SKM-1 (cell line): ENCODE measurements around the gene NEO1.
"Not testable (repeated sequence)": the region's sequence is repeated elsewhere in the genome, so short reads cannot be mapped to it uniquely, and the experiment has no call there.

Source experiments
- DNase-seq: peaks from one replicate; lab custom pipeline; 2025; ENCODE audit not compliant: unreplicated experiment; lab: John Stamatoyannopoulos, UW

NEO1 gene

GRCh38 chr15:73139744-73140553 is 87.7 kb downstream of the NEO1 start:
- no peak for DNase-seq

GRCh38 chr15:73141216-73141900 is 89.1 kb downstream of the NEO1 start:
- no peak for DNase-seq

- no peak for DNase-seq
Measured at GRCh38 chr15:73142802-73143762, 90.8 kb downstream of the NEO1 start.

DNA sequence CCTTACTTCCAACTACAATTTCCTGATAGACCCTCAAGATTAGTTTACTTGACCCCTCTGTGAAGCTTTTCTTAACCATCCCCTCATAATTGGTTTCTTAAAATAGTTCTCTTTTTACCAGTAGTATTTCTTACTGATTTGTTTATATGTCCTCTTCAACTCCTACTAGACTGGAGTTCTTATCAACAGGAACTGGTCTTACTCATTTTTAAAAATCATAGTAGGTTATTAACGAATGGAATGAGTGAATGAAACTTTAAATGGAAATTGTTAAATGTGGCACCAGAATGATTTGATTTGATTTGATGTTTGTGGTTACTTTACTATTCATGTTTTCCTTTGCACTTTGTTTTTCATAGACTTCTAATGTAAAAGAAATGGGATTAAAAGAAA is 91.5 kb downstream of the NEO1 start:
- DNase-seq, result no peak

DNA sequence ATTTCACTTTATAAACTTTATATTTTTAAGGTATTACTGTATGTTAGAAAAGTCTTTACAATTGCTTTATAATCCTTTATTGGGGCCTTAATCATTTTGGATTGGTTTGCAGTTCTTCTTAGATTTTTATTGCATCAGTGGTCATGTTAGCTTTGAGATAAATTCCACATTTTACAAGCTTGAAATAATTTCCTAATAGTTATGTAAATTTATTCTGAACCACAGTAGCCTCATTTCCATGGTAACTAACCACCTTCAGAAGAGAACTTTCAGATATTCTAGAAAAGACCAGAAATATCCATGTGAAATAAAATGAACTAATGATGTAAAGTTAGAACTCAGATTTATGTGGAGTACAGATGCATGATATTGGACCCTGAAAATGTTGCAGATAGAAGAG is 94.2 kb downstream of the NEO1 start:
- DNase-seq, result no peak

DNA sequence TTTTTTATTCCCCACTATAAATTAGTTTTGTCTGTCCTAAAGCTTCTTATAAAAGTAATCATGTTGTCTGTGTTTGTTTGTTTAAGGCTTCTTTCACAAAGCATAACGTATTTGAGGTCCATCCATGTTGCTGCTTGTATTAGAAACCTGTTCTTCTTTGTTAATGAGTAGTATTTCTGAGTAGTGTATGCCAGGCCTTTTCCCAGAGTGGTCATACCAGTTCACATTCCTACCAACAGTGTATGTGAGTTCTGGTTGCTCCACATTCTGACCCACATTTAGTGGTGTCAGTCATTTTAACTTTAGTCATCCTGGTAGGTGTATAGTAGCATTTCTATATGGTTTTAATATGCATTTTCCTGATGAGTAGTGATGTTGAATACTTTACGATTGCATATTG is 98.6 kb downstream of the NEO1 start:
- no peak for DNase-seq

GRCh38 chr15:73153024-73153423 is 100.8 kb downstream of the NEO1 start:
- no peak for DNase-seq

DNA sequence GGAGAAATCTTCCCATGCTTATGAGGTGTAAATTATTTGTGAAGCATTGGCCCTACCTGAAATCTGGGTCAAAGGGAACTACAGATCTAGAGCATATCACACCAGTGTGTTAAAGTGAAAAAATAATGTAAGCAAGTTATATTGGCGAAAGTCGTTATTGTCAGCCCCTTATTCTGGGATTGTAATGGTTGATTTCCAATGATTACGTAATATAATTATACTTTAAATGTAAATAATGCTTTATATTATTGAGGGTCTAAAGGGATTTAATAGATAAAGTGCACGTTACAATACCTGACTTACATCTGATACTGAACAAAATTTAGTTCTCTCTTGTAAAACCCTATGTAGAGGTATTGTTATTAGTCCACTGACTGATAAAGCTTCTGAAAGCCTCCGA is 101.2 kb downstream of the NEO1 start:
- no peak for DNase-seq

GRCh38 chr15:73156431-73157191 is 104.3 kb downstream of the NEO1 start:
- no peak for DNase-seq

- DNase-seq, result no peak
Measured at GRCh38 chr15:73161546-73161945, 109.3 kb downstream of the NEO1 start.

- no peak for DNase-seq
Measured at GRCh38 chr15:73165435-73165834, 113.2 kb downstream of the NEO1 start.

DNA sequence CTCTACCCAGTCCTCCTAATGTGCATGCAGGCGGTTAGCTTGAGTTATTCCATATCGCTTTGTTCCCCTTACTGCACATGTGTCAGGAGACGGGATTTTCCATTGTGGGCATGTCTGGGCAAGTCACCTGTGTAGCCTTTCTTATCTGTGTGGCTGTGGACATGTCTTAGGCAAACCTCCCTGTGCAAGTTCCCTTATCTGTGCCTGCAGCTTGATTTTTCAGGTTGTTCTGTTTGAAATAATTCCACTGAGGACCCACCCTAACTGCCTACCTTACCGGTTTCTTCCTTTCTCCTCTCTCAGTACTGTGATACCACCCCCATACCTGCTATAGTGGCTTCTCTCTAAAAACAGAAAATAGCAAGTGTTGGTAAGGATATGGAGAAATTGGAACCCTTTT is 113.6 kb downstream of the NEO1 start:
- DNase-seq, result no peak

DNA sequence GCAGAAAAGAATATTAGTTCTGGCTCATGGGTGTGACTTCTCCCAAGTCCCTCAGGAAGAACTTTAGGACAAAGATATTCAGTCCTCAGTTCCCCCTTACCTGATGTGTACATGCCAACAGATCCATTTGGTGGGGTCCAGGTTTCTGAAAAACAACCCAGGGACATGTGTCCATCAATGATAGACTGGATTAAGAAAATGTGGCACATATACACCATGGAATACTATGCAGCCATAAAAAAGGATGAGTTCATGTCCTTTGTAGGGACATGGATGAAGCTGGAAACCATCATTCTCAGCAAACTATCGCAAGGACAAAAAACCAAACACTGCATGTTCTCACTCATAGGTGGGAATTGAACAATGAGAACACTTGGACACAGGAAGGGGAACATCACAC is 114.4 kb downstream of the NEO1 start:
- DNase-seq, result not testable (repeated sequence)

- no peak for DNase-seq
Measured at GRCh38 chr15:73168487-73168886, 116.2 kb downstream of the NEO1 start.

GRCh38 chr15:73171711-73172110 is 119.4 kb downstream of the NEO1 start:
- DNase-seq, result no peak

- no peak for DNase-seq
Measured at GRCh38 chr15:73172508-73172907, 120.2 kb downstream of the NEO1 start.

DNA sequence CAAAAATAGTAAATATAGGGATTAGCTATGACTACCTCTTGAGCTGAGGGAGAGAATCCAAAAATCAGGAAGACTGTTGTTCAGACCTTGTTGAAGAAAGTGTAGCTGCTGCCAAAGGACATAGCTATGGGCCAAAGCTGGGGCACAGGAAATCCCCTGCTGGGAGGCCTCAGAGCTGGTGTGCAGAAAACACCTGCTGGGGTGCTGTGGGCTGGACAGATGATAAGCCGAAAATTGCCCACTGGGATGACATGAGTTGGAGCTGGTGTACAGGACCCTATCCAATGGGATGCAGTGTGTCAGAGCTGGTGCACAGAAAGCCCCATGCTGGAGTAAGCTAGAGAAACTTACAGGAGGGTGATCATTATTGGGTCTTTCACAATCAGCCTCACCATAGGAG is 121.9 kb downstream of the NEO1 start:
- no peak for DNase-seq

GRCh38 chr15:73175382-73175781 is 123.1 kb downstream of the NEO1 start:
- DNase-seq, result no peak

GRCh38 chr15:73176598-73176997 is 124.3 kb downstream of the NEO1 start:
- no peak for DNase-seq

DNA sequence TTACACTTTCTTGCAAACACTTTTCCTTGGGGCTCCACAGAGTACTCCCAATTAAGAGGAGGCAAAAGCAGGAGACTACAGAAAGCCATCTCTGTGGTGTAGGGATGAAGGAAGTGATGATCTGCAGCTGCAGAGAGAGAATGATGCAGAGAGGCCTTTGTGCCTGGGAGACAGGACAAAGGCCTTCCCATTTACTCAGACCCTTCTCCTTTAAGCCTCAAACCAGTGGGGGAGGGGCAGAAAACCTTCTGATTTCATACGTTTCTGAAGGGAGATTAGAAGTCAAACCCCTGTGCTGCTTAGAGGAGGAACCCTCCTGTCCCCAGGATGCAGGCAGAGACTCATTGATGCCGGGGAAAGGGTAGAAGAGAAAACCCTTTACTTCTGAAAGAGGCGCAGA is 130.8 kb downstream of the NEO1 start:
- DNase-seq, result no peak

GRCh38 chr15:73190189-73190601 is 137.9 kb downstream of the NEO1 start:
- no peak for DNase-seq
